Dendritic cell treated with granulocyte-macrophage colony-stimulating factor and Interleukin-4, amounts not matched to agents 40 ng/mL and 50 ng/mL, for 4 days (primary cell): ENCODE data around the gene FRMD1.

Experiments
- H3K27ac Mint-ChIP-seq: one replicate; pipeline ENCODE4 v1.8.0; 2022; ENCODE audit warnings: mild to moderate bottlenecking, mixed read lengths
- H3K27me3 Mint-ChIP-seq: one replicate; pipeline ENCODE4 v1.8.0; 2022; ENCODE audit warnings: mild to moderate bottlenecking, mixed read lengths
- H3K36me3 Mint-ChIP-seq: one replicate; pipeline ENCODE4 v1.8.0; 2022; ENCODE audit warnings: low read depth, mixed read lengths
- H3K4me1 Mint-ChIP-seq: one replicate; pipeline ENCODE4 v1.8.0; 2022; ENCODE audit warnings: low read depth, mixed read lengths
- H3K4me3 Mint-ChIP-seq: one replicate; pipeline ENCODE4 v1.8.0; 2022; ENCODE audit warnings: mild to moderate bottlenecking, moderate library complexity, mixed read lengths
- H3K9me3 Mint-ChIP-seq: one replicate; pipeline ENCODE4 v1.8.0; 2022; ENCODE audit warnings: mixed read lengths
- intact Hi-C: fragments of 100-400 bp; cut with micrococcal nuclease; formaldehyde crosslinking; loops from one replicate; pipeline ENCODE4 v1.15.0; 2022

FRMD1 gene

GRCh38 chr6:168045706-168046620, 33.0 kb downstream of the FRMD1 start:
- peaks cover 26% of the 10 kb centered on the region for H3K9me3 Mint-ChIP-seq
- no peaks in the 10 kb centered on the region for H3K27me3 Mint-ChIP-seq
- no peaks in the 10 kb centered on the region for H3K36me3 Mint-ChIP-seq
- no peaks in the 10 kb centered on the region for H3K4me1 Mint-ChIP-seq
- H3K27ac Mint-ChIP-seq, result no peak overlapping the region
- intact Hi-C loops, result no loop called here
- H3K4me3 Mint-ChIP-seq, result no peak overlapping the region

- Mint-ChIP-seq H3K27ac (no peak overlapping the region), H3K36me3 (no peaks in the 10 kb centered on the region), H3K4me1 (no peaks in the 10 kb centered on the region), H3K4me3 (no peak overlapping the region), H3K27me3 (no peaks in the 10 kb centered on the region), H3K9me3 (peaks cover 33% of the 10 kb centered on the region)
- intact Hi-C loops, result no loop called here
Observed at GRCh38 chr6:168045141-168045691, 33.8 kb downstream of the FRMD1 start.

- no peaks in the 10 kb centered on the region for H3K4me1 Mint-ChIP-seq
- intact Hi-C loops, result no loop called here
- H3K9me3 Mint-ChIP-seq, result peaks cover 39% of the 10 kb centered on the region
- no peaks in the 10 kb centered on the region for H3K27me3 Mint-ChIP-seq
- H3K27ac Mint-ChIP-seq, result no peak overlapping the region
- H3K4me3 Mint-ChIP-seq, result no peak overlapping the region
- H3K36me3 Mint-ChIP-seq, result no peaks in the 10 kb centered on the region
Observed at GRCh38 chr6:168044521-168045130, 34.4 kb downstream of the FRMD1 start.

- H3K27me3 Mint-ChIP-seq, result no peaks in the 10 kb centered on the region
- H3K9me3 Mint-ChIP-seq, result peaks cover 46% of the 10 kb centered on the region
- no peaks in the 10 kb centered on the region for H3K36me3 Mint-ChIP-seq
- no peak overlapping the region for H3K27ac Mint-ChIP-seq
- no peak overlapping the region for H3K4me3 Mint-ChIP-seq
- no peaks in the 10 kb centered on the region for H3K4me1 Mint-ChIP-seq
- intact Hi-C loops, result no loop called here
Observed at GRCh38 chr6:168043848-168044415, 35.1 kb downstream of the FRMD1 start.

DNA sequence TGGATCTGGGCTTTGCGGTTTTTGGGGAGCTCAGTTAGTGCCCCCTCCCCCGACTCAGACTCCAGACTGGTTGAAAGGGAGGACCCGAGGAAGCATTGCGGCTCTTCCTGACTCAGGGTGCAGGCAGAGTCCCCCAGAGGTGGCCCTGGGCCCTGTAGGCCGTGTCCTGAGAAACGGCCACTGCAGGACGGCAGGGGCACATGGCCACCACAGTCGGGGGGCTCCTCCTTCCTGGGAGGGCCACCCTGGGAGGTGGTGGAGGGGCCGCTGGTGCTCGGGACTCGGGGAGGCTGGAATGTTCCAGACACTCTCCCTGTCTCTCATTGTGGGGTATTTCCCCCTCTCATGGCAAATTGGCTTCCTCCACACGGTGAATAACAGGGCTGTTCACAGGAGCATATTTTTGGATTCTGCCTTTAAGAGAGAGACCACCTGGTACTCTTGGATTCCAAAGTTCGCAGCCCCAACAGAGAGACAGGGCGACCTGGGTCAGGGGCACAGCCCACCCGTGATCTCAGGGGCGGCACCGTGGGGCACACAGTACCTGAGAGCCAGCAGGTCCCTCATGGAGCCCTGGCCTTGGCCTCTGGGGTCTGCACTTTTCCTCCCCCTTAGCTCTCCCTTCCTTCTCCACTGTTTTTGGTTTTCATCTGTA, 35.7 kb downstream of the FRMD1 start:
- peaks cover 52% of the 10 kb centered on the region for H3K9me3 Mint-ChIP-seq
- no peak overlapping the region for H3K4me3 Mint-ChIP-seq
- intact Hi-C loops, result no loop called here
- no peaks in the 10 kb centered on the region for H3K36me3 Mint-ChIP-seq
- H3K4me1 Mint-ChIP-seq, result no peaks in the 10 kb centered on the region
- H3K27me3 Mint-ChIP-seq, result no peaks in the 10 kb centered on the region
- no peak overlapping the region for H3K27ac Mint-ChIP-seq

- H3K27me3 Mint-ChIP-seq, result no peaks in the 10 kb centered on the region
- intact Hi-C loops, result no loop called here
- H3K9me3 Mint-ChIP-seq, result peaks cover 59% of the 10 kb centered on the region
- H3K27ac Mint-ChIP-seq, result no peak overlapping the region
- no peak overlapping the region for H3K4me3 Mint-ChIP-seq
- no peaks in the 10 kb centered on the region for H3K36me3 Mint-ChIP-seq
- H3K4me1 Mint-ChIP-seq, result no peaks in the 10 kb centered on the region
Observed at GRCh38 chr6:168042426-168043192, 36.4 kb downstream of the FRMD1 start.

DNA sequence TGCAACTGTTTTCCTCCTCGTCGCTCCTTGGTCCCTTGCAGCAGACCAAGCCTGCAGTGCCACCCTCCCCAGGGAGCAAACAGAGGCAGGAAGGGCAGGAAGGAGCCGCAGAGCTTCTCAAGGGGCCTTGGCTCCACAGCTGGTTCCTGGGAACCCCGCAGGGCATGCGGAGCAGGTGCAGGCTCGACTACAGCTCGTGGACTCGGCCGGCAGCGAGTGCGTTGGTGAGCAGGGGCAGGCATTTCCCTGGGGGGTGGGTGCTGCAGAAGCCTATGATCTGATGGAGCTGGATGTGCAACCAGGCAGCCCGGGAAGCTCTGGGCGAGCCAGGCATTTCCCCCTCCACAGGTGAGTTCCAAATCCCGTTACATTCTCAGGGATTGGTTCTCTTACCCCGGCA, 37.1 kb downstream of the FRMD1 start:
- Mint-ChIP-seq H3K9me3 (peaks cover 66% of the 10 kb centered on the region), H3K27me3 (no peaks in the 10 kb centered on the region), H3K36me3 (no peaks in the 10 kb centered on the region), H3K27ac (no peak overlapping the region), H3K4me1 (no peaks in the 10 kb centered on the region), H3K4me3 (no peak overlapping the region)
- intact Hi-C loops, result no loop called here

DNA sequence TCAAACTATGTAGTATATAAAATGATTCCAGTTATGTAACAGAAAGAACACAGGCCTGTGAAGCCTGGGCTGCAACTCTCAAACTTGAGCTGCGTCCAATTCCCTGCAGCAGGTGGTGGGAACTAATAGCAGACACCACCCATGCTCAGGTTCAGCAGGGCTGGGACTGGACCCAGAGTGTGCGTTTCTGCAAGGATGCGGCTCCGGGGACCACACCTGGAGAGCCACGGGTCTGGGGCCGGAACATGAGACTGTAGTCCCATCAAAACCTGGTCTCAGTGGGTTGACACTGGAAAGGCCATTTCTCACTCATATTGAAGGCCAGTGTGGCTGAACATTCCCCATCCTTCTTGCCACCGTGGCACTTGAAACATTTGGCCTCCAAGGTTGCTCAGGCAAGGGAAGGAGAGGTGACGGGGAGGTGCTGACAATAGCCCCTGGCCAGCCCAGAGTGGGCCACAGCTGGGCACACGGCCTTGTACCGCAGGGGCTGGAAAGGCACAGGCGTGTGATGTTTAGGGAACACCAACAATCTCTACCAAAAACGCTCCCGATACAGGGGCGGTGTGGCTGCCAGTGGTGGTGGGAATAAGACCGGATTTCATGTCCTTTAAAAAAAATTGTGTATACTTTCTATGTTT, 38.0 kb downstream of the FRMD1 start:
- intact Hi-C loops, result no loop called here
- Mint-ChIP-seq H3K27me3 (peaks cover 6% of the 10 kb centered on the region), H3K4me3 (no peak overlapping the region), H3K9me3 (peaks cover 73% of the 10 kb centered on the region), H3K36me3 (no peaks in the 10 kb centered on the region), H3K4me1 (no peaks in the 10 kb centered on the region), H3K27ac (no peak overlapping the region)

DNA sequence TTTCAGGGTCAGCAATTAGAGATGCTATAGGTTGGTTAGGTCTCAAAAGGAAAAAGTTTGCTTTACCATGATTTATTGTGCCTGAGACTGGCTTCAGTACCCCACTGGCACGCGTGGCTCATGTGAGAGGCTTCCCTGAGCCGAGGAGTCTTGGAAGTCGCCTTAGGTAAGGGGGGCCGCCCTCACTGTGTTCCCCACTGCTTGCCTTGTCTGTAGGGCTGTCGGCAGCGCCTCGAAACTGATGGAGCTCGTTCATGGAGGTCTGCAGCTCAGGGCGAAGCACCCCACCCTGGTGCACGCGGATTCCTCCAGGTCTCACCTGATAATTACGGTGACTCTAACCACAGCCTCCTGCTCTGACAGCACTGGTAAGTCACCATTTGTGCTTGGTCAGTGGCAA, 39.2 kb downstream of the FRMD1 start:
- peaks cover 17% of the 10 kb centered on the region for H3K27me3 Mint-ChIP-seq
- H3K4me3 Mint-ChIP-seq, result no peak overlapping the region
- H3K27ac Mint-ChIP-seq, result no peak overlapping the region
- intact Hi-C loops, result no loop called here
- H3K4me1 Mint-ChIP-seq, result no peaks in the 10 kb centered on the region
- H3K36me3 Mint-ChIP-seq, result no peaks in the 10 kb centered on the region
- H3K9me3 Mint-ChIP-seq, result peaks cover 84% of the 10 kb centered on the region

GRCh38 chr6:168039301-168039700, 39.7 kb downstream of the FRMD1 start:
- peaks cover 23% of the 10 kb centered on the region for H3K27me3 Mint-ChIP-seq
- no peak overlapping the region for H3K27ac Mint-ChIP-seq
- H3K9me3 Mint-ChIP-seq, result peaks cover 88% of the 10 kb centered on the region
- no peak overlapping the region for H3K4me3 Mint-ChIP-seq
- intact Hi-C loops, result no loop called here
- no peaks in the 10 kb centered on the region for H3K36me3 Mint-ChIP-seq
- H3K4me1 Mint-ChIP-seq, result no peaks in the 10 kb centered on the region

- no peak overlapping the region for H3K27ac Mint-ChIP-seq
- intact Hi-C loops, result no loop called here
- H3K27me3 Mint-ChIP-seq, result peaks cover 27% of the 10 kb centered on the region
- H3K4me3 Mint-ChIP-seq, result no peak overlapping the region
- no peaks in the 10 kb centered on the region for H3K4me1 Mint-ChIP-seq
- H3K36me3 Mint-ChIP-seq, result no peaks in the 10 kb centered on the region
- H3K9me3 Mint-ChIP-seq, result peaks cover 88% of the 10 kb centered on the region
Observed at GRCh38 chr6:168038576-168039140, 40.4 kb downstream of the FRMD1 start.

DNA sequence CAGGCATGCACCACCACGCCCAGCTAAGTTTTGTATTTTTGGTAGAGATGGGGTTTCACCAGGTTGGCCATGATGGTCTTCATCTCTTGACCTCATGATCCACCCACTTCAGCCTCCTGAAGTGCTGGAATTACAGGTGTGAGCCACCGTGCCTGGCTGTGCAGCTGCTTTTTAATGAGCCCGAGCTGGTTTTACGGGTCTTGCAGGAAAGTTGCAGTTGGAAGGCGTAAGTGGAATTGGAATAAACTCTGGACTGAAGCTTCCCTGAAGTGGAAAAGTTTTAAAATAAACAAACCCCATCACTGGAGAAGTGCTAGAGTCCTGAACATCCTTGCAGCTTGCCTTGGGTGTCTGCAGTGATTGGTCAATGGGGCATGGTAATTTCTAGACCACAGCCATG, 41.2 kb downstream of the FRMD1 start:
- Mint-ChIP-seq H3K27me3 (peaks cover 27% of the 10 kb centered on the region), H3K36me3 (no peaks in the 10 kb centered on the region)

GRCh38 chr6:168037242-168037641, 41.8 kb downstream of the FRMD1 start:
- intact Hi-C loops, result no loop called here
- Mint-ChIP-seq H3K4me1 (no peaks in the 10 kb centered on the region), H3K4me3 (no peak overlapping the region), H3K9me3 (peaks cover 75% of the 10 kb centered on the region), H3K36me3 (no peaks in the 10 kb centered on the region), H3K27ac (no peak overlapping the region), H3K27me3 (peaks cover 27% of the 10 kb centered on the region)

More for the DNA sequence above, 41.2 kb downstream of the FRMD1 start:
- H3K4me3 Mint-ChIP-seq, result no peak overlapping the region
- intact Hi-C loops, result no loop called here
- H3K9me3 Mint-ChIP-seq, result peaks cover 81% of the 10 kb centered on the region
- no peaks in the 10 kb centered on the region for H3K4me1 Mint-ChIP-seq
- no peak overlapping the region for H3K27ac Mint-ChIP-seq
